Smooth muscle cell of the brain vasculature (primary cell): ENCODE data around the gene SLC38A3.

ENCODE experiments used
- DNase-seq: peaks from one replicate; pipeline ENCODE4 v3.0.0-alpha.2; 2012; ENCODE audit warnings: low read depth, low spot score

Gene SLC38A3

DNA sequence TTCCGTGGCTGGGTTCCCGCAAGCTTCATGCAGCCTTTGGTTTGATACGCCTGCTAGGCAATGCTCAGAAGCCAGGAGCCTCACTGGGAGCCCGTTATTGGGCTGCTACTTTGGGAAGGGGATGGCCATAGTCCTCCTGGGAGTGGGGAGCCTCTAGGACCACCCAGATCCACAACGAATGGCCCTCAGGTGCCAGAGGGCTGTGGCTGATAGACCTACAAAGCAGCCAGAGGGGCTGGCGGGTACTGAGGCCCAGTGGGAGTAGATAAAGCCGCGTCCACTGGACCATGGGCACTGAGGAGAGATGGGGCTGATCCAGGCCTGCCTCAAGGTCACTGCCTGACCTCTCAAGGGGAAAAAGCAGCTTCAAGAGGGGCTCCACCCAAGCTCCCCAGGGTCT, 12.9 kb upstream of the SLC38A3 start:
- DNase-seq, result no peak

DNA sequence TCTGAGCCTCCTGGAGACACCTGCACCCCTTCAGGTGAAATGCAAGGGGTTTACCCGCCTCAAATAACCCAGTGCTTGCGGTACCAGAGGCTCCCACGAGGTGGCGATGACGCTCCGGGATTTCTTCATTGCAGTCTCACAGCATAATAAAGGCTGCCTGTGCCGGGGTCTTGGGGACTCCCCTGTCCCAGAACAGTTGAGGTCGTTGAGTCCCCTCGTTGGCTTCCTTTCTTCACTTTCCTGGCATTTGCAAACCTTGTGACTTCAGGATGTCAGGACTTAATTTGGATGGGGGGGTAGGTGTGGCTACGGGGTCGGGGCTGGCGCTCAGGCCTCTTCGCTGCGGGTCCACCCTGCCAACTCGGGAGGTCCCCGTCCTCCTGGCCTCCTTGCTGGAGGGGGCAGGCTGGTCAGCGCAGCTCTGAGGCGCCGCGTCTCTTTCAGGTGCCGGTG, 12.4 kb upstream of the SLC38A3 start:
- no peak for DNase-seq

GRCh38 chr3:50193286-50193685, 11.8 kb upstream of the SLC38A3 start:
- DNase-seq, result no peak

GRCh38 chr3:50193746-50194127, 11.3 kb upstream of the SLC38A3 start:
- DNase-seq, result no peak

GRCh38 chr3:50194128-50194902, 10.8 kb upstream of the SLC38A3 start:
- no peak for DNase-seq

GRCh38 chr3:50194903-50195500, 10.1 kb upstream of the SLC38A3 start:
- no peak for DNase-seq

GRCh38 chr3:50195501-50196252, 9.4 kb upstream of the SLC38A3 start:
- no peak for DNase-seq

DNA sequence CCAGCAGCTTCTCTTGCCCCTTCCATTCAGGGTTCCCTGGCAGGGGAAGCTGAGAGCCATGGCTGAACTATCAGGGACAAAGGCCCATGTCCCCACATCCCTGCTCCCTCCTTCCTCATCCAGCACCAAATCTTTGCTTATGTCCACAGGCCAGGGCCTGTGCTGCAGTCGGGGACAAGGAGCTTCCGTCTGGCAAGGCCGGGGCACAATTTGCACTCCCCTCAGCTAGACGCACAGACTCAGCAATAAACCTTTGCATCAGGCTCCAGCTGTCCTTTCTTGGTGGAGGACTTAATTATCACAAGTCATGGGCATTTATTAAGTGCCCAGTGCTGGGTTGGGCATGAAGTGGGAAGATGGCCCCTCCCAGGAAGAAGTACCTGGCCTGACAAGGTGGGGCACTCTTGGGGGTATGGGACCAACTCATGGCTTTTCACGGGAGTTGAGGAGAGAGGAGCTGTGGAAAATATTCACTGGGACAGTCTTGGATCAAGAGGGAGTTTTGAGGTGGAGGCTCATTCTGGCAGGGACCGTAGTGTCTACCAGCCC, 8.7 kb upstream of the SLC38A3 start:
- DNase-seq, result no peak

DNA sequence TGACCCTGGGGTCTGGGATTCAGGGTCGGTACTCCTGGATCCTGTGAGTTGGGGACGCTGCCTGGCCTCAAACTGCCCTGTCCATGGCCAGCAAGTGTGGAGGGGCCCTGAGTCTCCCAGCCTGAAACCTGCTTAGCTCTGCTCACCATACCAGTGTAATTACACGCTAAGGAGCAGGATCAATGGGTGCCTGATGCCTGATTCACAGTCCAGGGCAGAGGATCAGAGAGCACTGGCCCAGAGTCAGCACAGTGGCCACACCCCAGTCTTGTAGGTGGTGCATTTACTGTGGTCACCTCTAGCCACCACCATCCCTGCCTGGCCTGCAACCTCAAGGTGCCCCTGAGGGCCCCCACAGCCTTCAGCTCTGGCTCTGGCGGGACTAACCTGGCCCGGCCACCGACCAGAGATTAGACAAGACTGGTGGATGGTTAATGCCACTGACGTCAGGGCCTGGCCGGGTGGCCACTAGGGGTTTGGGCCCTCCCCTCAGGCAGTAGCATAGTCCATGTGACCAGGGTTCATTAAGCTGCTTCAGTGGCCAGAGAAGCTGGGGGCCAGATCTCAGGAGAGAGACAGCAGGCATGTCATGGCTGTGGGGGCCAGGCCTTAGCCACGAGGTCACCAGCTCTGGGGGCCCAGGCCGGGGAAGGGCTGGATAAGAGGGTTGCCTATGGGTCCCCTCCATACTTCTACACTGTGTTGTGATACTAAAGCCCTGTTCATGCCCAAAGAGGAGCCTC, 3.3 kb upstream of the SLC38A3 start:
- no peak for DNase-seq

DNA sequence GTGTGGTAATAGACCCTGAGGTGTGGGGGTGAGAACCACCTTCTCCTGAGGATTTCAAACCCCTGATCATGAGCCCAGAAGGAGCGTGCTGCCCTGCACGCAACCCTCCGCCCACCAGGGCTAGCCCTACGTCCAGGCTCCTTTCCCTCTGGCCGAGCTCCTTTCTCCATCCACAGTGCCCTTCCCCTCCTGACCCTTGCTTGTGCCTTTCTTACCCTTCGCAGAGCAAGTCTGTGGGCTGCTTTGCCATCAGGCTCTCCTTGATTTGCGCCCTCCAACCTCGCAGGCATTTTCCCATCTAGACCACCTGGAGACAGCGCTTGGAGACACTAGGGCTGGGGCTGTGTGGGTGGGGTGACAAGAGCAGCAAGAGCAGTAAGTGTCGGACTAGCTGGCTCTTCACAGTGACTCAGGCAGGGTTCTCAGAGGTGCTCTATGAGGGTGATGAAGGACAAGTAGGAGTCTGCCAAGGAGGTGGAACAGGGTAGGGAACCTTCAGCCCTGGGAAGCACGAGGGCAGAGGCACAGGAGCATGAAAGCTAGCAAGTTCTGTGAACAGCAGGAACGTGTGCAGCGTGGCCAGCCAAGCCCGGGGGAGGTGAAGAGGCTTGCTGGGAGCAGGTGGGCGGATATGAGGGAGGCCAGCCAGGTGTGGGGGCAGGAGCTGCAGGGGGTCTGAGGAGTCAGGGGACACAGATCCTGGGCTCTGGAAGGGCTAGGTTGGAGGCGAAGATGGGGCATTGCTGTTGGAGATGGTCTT, 2.5 kb upstream of the SLC38A3 start:
- no peak for DNase-seq

DNA sequence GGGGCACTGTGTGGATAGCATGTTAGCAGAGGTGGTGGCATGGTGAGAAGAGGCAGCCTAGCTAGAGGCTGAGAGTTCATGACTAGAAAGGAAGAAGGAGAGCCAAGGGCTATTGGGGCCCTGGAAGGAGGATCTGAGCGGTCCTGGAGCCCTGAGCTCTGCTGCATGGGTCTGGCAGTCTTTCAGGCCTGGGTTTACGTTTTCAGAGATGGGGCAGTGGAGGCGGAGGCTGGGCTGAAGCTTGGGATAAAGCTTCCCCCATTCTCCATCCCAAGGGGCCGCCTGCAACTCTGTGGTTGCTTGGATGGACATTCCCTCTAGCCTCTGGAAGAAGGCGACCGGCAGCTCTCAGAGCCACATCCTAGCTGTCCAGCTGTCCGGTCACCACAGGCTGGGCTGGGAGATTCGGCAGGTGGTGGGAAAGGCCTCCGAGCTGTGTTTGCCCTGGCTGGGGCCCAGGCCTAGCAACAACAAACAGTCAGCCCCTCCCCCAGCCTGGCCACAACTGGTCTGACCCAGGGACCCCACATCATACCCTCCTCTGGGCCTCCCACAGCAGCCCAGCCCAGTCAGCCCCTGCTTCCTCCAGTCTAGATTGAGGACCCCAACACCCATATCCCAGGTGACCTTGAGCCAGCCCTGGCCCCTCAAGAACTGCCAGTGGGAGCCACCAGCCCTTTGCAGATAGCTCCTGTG, 1.8 kb upstream of the SLC38A3 start:
- DNase-seq, result no peak

DNA sequence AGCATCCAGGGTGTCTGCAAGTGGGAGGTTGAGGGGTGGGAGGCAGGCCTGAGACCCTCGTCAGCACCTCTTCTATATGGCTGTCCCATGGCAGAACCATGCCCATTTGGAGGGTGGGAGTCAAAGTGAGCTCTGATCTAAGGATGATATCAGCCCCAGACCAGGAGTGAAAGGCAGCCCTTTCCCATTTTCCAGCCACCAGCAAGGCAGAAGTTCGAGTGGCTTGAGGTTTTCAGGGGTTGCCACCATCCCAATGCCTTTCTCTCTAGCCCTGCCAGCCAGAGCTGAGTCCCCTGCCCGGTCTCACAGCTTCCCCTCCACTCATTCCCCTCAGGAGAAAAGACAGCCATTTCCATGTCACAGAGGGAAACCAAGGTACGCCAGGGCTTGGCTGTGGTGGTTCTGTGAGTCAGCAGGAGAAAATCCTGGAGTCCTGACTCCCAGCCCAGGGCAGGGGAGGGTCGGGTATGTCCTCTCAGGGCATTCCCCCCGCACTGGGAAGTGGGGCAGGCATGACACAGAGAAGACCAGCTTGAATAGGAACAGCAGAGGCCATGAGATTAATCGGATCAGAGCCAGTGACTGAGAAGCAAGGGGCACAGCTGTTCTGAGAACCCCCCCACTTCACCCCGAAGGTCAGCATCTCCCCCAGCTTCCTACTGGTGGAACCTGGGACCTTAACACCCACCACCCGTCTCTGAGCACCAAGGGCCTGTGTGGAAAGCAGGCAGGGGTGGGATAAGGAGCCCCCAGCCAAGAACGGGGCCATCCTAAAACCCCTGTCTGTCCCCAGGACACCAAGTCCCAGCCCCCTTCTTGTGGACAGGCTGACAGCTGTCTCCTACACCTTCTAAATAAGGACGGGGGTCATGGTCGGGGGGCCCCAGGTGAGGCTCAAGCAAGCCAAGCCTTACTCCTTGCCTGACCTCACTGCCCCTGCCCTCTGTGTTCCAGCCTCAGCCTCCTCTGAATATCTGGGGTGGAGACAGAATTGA, 965 bp upstream of the SLC38A3 start:
- DNase-seq, result no peak

DNA sequence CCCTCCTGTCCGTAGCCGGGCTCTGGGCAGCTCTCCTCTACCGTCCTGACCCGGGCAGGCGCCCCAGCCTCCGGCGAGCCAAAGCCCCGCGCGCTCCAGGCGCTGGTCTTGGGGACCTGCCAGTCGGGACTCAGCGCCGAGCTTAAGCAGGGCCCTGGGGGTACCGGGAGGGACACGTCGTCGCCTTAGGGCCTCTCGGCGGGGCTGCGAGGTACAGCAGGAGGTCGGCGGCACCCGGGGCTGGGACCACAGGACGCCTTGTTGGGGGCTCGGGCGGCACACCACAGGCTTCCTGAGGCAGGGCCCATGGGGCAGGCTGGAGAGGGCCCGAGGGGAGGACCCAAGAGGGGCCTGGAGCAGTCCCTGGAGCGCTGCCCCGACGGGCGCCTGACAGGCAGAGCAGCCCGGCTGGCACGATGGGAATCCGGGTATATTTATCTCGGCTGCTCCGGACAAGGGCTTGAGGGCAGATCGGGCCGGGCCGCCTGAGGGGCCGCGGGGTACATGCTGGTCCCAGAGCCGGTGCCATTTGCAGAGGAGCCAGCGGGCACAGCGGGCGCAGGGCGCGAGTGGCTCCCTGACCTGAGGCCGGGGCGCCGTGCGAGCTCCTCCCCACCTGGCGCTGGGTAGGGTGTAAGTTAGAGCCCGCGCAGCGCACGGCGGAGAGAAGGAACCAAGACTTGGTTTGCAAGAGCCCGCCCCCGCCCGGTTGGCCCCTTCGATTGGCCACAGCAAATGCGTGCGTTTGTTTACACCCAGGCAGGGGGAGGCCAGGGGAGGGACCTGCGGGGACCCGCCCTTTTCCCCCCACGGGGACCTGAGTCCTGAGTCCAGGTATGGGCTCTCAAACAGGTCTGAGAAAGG, 574 bp downstream of the SLC38A3 start:
- DNase-seq, result no peak

GRCh38 chr3:50207359-50208042, 2.4 kb downstream of the SLC38A3 start:
- no peak for DNase-seq

DNA sequence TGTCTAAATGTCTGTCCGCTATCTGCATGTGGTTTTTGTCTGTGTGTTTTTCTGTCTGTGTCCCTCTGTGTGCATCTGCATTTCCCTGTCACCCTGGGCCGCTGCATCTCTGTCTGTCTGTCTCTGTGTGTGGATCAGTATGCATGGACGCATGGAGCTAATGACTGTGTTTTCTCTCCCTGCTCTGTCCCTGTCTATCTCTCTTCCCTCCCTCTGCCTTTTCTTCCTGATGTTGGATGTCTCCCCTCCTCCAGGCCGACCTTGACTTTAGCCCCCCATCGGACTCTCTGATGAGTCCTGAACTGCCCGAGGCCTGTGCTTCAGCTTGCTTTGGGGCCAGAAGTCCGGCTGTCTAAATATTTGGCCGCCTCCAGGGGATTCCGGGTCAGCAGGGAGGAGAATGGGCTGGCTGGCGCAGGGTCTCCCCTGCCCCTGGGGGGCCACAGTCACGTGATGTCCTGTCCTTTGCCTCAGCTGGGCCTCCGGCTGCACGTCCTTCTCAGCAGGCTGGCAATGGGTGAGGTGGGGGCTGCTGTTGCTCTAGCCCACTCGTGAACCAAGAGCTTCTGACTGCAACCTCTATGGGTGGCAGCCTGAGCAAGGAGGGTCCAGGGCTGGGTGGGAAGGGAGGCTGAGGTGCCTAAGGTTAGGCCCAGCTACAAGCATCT, 3.7 kb downstream of the SLC38A3 start:
- no peak for DNase-seq

DNA sequence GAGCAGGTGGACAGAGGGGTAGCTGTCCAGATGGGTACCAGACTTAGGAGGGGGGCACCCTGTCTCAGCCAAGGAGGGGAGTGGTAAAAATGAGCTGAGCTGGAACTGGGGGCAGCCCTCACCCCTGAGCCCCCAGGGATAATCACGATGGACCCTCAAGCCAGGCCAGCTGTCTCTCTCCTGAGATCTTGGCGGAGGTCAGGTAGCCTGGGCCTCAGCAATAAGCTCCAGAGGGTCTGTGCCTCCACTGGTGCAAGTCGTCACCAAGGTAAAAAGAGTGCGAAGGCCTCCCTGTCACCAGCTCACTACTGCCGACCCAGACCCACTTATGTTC, 5.1 kb downstream of the SLC38A3 start:
- no peak for DNase-seq
